SK-N-SH (cell line): Measurements from ENCODE around the gene TRIM60. TPM values are rescaled to one million over a fixed set of nuclear protein-coding genes. Genes with fewer than 3 reads are reported as not detected.

Experiments used
- CTCF ChIA-PET: fragments of 300-600, 350-600 bp; formaldehyde crosslinking; extraction: SDS; loops from one replicate; lab custom pipeline; 2021; lab: Yijun Ruan, JAX
- POLR2A ChIA-PET: fragments of 350-600 bp; sonication (Branson Sonifier 250); formaldehyde crosslinking; extraction: SDS; loops from one replicate; lab custom pipeline; 2020; ENCODE audit warnings: antibody characterized with exemption, inconsistent platforms; lab: Yijun Ruan, JAX
- DNase-seq: peaks from one replicate; pipeline ENCODE4 v3.0.0; 2012
- H2AFZ ChIP-seq: fragments of 200-600 bp; sonication (generic); 2 replicates; pipeline ENCODE4 v1.8.1; 2016; ENCODE audit warnings: antibody characterized with exemption, mild to moderate bottlenecking, low read depth
- H3F3A ChIP-seq: fragments of 200-600 bp; sonication (generic); replicated peaks from 2 replicates; pipeline ENCODE3; 2016; ENCODE audit warnings: antibody characterized with exemption, mild to moderate bottlenecking; ENCODE audit not compliant: insufficient read depth
- H3K27ac ChIP-seq, 2 experiments: fragments of 200-500 bp in 1 of 2; fragments of 200-600 bp in 1 of 2; sonication (Bioruptor generic) in 1 of 2; sonication (generic), shearing (Covaris generic) in 1 of 2; 2 replicates each; pipeline versions ENCODE4 v1.5.1 to v1.6.1; 2014 to 2016; ENCODE audit warnings: low read depth in 2 of 2, inconsistent platforms in 1 of 2, low read length in 1 of 2, mild to moderate bottlenecking in 1 of 2, mixed read lengths in 1 of 2
- H3K27me3 ChIP-seq: fragments of 200-600 bp; sonication (generic), shearing (Covaris generic); 2 replicates; pipeline ENCODE4 v1.6.1; 2016; ENCODE audit warnings: mixed run types; ENCODE audit not compliant: insufficient read depth
- H3K36me3 ChIP-seq, 2 experiments: fragments of 200-500 bp in 1 of 2; fragments of 200-600 bp in 1 of 2; sonication (Bioruptor generic) in 1 of 2; sonication (generic) in 1 of 2; replicated peaks in 1 of 2; 2 replicates each; pipeline versions ENCODE3 to v1.5.1; 2014 to 2016; ENCODE audit warnings: low read length in 1 of 2, mild to moderate bottlenecking in 1 of 2; ENCODE audit not compliant: insufficient read depth in 2 of 2, control insufficient read depth in 1 of 2
- H3K4me1 ChIP-seq, 2 experiments: fragments of 200-500 bp in 1 of 2; fragments of 200-600 bp in 1 of 2; sonication (Bioruptor generic) in 1 of 2; sonication (generic), shearing (Covaris generic) in 1 of 2; 2 replicates each; pipeline versions ENCODE4 v1.5.1 to v1.6.1; 2014 to 2016; ENCODE audit warnings: low read depth in 1 of 2, low read length in 1 of 2, mixed run types in 1 of 2; ENCODE audit not compliant: insufficient read depth in 2 of 2, control insufficient read depth in 1 of 2
- H3K4me2 ChIP-seq: fragments of 200-600 bp; sonication (generic), shearing (Covaris generic); 2 replicates; pipeline ENCODE4 v1.6.1; 2017; ENCODE audit warnings: mixed run types
- H3K4me3 ChIP-seq, 2 experiments: fragments of 200-500 bp in 1 of 2; fragments of 200-600 bp in 1 of 2; sonication (Bioruptor generic) in 1 of 2; sonication (generic), shearing (Covaris generic) in 1 of 2; 2 replicates each; pipeline versions ENCODE4 v1.5.1 to v1.8.1; 2014 to 2016; ENCODE audit warnings: low read depth in 2 of 2, inconsistent platforms in 1 of 2, low read length in 1 of 2, mild to moderate bottlenecking in 1 of 2, mixed read lengths in 1 of 2, moderate library complexity in 1 of 2
- H3K79me2 ChIP-seq: fragments of 200-600 bp; sonication (generic); 2 replicates; pipeline ENCODE4 v1.8.1; 2017; ENCODE audit warnings: mild to moderate bottlenecking; ENCODE audit not compliant: insufficient read depth
- H3K9ac ChIP-seq: fragments of 200-600 bp; sonication (generic); 2 replicates; pipeline ENCODE4 v1.6.1; 2017; ENCODE audit warnings: mixed run types
- H3K9me2 ChIP-seq: fragments of 200-600 bp; sonication (generic); 2 replicates; pipeline ENCODE4 v1.6.1; 2017; ENCODE audit warnings: mixed run types
- H3K9me3 ChIP-seq: fragments of 200-600 bp; sonication (generic); 2 replicates; pipeline ENCODE4 v1.6.1; 2017; ENCODE audit warnings: mixed run types, mild to moderate bottlenecking, moderate library complexity
- H4K20me1 ChIP-seq: fragments of 200-600 bp; sonication (generic); 2 replicates; pipeline ENCODE4 v1.6.1; 2017; ENCODE audit warnings: mild to moderate bottlenecking, mixed run types; ENCODE audit not compliant: insufficient read depth
- ELF1 ChIP-seq: IDR thresholded peaks from 2 replicates; pipeline ENCODE4 v1.4.0; 2012
- EP300 ChIP-seq, 2 experiments: IDR thresholded peaks; 2 replicates each; pipeline versions ENCODE4 v1.4.0 to v1.6.1; 2012; ENCODE audit warnings: borderline replicate concordance in 1 of 2, low read depth in 1 of 2, low read length in 1 of 2
- EZH2phosphoT487 ChIP-seq: fragments of 200-600 bp; sonication (generic); IDR thresholded peaks from 2 replicates; pipeline ENCODE4 v1.6.1; 2017; ENCODE audit warnings: low read depth, mixed run types, mild to moderate bottlenecking, antibody characterized with exemption, moderate library complexity, borderline replicate concordance
- FOSL2 ChIP-seq: IDR thresholded peaks from 2 replicates; pipeline ENCODE4 v1.4.0; 2012; ENCODE audit warnings: low read depth, mild to moderate bottlenecking, moderate library complexity, borderline replicate concordance
- FOXM1 ChIP-seq: IDR thresholded peaks from 2 replicates; pipeline ENCODE4 v1.4.0; 2012; ENCODE audit warnings: low read depth, mild to moderate bottlenecking
- GATA2 ChIP-seq: sonication (generic); formaldehyde crosslinking; IDR thresholded peaks from 2 replicates; pipeline ENCODE4 v1.5.0; 2020; ENCODE audit warnings: mild to moderate bottlenecking, missing genetic modification reagents
- MXI1 ChIP-seq: IDR thresholded peaks from 2 replicates; pipeline ENCODE4 v1.6.1; 2012; ENCODE audit warnings: mild to moderate bottlenecking, low read depth, low read length, improper control_type of control experiment
- NRF1 ChIP-seq: IDR thresholded peaks from 2 replicates; pipeline ENCODE4 v1.6.1; 2012; ENCODE audit warnings: low read depth, mild to moderate bottlenecking, low read length
- POLR2AphosphoS5 ChIP-seq: IDR thresholded peaks from 2 replicates; pipeline ENCODE4 v1.6.1; 2012; ENCODE audit warnings: low read depth, low read length
- RAD21 ChIP-seq: IDR thresholded peaks from 2 replicates; pipeline ENCODE4 v1.6.1; 2012; ENCODE audit warnings: mild to moderate bottlenecking, low read length
- RCOR1 ChIP-seq: fragments of 150-350 bp; IDR thresholded peaks from 2 replicates; pipeline ENCODE4 v1.6.1; 2017; ENCODE audit warnings: antibody characterized with exemption, low read length
- RFX5 ChIP-seq: IDR thresholded peaks from 2 replicates; pipeline ENCODE4 v1.6.1; 2012; ENCODE audit warnings: mild to moderate bottlenecking, improper control_type of control experiment, low read length
- RXRA ChIP-seq: IDR thresholded peaks from 2 replicates; pipeline ENCODE4 v1.4.0; 2012; ENCODE audit warnings: low read depth, mild to moderate bottlenecking, borderline replicate concordance
- SIN3A ChIP-seq: IDR thresholded peaks from 2 replicates; pipeline ENCODE4 v1.6.1; 2012; ENCODE audit warnings: low read depth, mild to moderate bottlenecking, low read length, moderate library complexity, borderline replicate concordance
- SMC3 ChIP-seq: IDR thresholded peaks from 2 replicates; pipeline ENCODE4 v1.6.1; 2012; ENCODE audit warnings: low read depth, low read length, improper control_type of control experiment
- TCF12 ChIP-seq: IDR thresholded peaks from 2 replicates; pipeline ENCODE4 v1.4.0; 2012
- TEAD4 ChIP-seq: IDR thresholded peaks from 2 replicates; pipeline ENCODE4 v1.4.0; 2012; ENCODE audit warnings: mild to moderate bottlenecking, borderline replicate concordance; ENCODE audit not compliant: insufficient read depth
- WGBS: methylation state at CpG from one replicate; pipeline ENCODE4 v1.1.6; 2017; ENCODE audit warnings: low lambda C conversion rate; 5-methylcytosine and 5-hydroxymethylcytosine counted together
- polyA plus RNA-seq, 3 experiments: library from polyadenylated mRNA; depleted of rRNA; stranded (reverse); fragments of >200 nt; gene quantifications; 2 replicates each; pipeline ENCODE4 v1.2.3, GENCODE V29; 2012
- TF ChIP-seq, protein P1 (sequence below): fragments of 150-350 bp; IDR thresholded peaks from 2 replicates; pipeline ENCODE4 v1.6.1; 2016; ENCODE audit warnings: mild to moderate bottlenecking, low read depth, low read length
- TF ChIP-seq, protein P2 (sequence below): IDR thresholded peaks from 2 replicates; pipeline ENCODE4 v1.6.1; 2012; ENCODE audit warnings: mild to moderate bottlenecking, low read depth, low read length, moderate library complexity
- TF ChIP-seq, protein P3 (sequence below): IDR thresholded peaks from 2 replicates; pipeline ENCODE4 v1.4.0; 2012; ENCODE audit warnings: low read depth

TRIM60 gene
- polyA plus RNA-seq, 1 of the 3 experiments (the other 2 are of a cell fraction) = not detected

DNA sequence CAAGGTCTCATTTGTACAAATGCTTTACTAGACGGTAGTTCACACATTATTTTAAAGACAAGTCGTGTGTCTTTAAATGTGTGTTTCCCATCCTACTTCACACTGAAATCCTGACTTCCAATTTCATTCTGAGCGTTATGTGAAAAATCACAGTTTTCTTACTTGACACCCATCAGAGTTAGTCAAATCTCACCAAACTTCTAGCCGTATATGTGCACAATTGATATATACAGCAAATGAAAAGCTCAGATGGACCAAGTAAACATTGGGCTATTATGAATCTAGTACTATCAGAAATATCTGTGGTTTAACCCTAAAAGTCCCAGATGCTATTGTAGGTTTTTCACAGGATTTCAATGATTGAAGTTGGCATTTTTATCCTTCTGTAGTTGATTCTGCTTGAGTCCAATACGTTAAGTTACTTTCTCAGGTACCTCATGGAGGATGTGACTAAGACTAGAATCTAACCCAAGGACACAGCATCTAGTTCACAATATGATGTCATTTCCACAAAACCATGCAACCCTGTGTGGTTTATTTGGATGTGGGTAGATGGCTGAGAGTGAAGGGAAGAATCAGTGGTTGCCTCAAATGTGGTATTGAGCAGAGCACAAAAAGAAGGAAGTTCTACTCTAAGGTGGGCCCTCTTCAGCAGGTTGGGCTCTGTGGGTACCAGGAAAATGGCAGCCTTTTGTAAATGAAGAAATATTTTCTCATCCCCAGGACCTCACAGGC is 22.1 kb upstream of the TRIM60 start:
- POLR2A ChIA-PET = no interaction called here

DNA sequence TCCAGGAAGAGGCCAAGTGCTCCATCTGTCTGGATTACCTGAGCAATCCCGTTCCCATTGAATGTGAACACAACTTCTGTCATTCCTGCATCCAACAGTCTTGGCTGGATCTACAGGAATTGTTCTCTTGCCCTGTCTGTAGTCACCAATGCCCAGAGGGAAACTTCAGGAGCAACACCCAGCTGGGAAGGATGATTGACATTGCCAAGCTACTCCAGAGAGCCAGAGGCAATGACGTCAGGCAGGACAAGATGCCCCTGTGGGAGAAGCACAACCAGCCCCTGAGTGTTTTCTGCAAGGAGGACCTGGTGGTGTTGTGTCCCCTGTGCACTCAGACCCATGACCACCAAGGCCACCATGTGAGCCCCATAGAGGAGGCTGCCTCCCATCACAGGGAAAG is 21.3 kb upstream of the TRIM60 start:
- ChIA-PET CTCF (no interaction called here), POLR2A (no interaction called here)
- TF ChIP-seq, protein P1, sequence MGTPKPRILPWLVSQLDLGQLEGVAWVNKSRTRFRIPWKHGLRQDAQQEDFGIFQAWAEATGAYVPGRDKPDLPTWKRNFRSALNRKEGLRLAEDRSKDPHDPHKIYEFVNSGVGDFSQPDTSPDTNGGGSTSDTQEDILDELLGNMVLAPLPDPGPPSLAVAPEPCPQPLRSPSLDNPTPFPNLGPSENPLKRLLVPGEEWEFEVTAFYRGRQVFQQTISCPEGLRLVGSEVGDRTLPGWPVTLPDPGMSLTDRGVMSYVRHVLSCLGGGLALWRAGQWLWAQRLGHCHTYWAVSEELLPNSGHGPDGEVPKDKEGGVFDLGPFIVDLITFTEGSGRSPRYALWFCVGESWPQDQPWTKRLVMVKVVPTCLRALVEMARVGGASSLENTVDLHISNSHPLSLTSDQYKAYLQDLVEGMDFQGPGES = no peak
- no peak for TF ChIP-seq NRF1
- TF ChIP-seq, protein P2, sequence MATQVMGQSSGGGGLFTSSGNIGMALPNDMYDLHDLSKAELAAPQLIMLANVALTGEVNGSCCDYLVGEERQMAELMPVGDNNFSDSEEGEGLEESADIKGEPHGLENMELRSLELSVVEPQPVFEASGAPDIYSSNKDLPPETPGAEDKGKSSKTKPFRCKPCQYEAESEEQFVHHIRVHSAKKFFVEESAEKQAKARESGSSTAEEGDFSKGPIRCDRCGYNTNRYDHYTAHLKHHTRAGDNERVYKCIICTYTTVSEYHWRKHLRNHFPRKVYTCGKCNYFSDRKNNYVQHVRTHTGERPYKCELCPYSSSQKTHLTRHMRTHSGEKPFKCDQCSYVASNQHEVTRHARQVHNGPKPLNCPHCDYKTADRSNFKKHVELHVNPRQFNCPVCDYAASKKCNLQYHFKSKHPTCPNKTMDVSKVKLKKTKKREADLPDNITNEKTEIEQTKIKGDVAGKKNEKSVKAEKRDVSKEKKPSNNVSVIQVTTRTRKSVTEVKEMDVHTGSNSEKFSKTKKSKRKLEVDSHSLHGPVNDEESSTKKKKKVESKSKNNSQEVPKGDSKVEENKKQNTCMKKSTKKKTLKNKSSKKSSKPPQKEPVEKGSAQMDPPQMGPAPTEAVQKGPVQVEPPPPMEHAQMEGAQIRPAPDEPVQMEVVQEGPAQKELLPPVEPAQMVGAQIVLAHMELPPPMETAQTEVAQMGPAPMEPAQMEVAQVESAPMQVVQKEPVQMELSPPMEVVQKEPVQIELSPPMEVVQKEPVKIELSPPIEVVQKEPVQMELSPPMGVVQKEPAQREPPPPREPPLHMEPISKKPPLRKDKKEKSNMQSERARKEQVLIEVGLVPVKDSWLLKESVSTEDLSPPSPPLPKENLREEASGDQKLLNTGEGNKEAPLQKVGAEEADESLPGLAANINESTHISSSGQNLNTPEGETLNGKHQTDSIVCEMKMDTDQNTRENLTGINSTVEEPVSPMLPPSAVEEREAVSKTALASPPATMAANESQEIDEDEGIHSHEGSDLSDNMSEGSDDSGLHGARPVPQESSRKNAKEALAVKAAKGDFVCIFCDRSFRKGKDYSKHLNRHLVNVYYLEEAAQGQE = no peak
- no peak for TF ChIP-seq RXRA
- no peak for TF ChIP-seq TCF12
- no peak for TF ChIP-seq RFX5
- TF ChIP-seq SMC3 = no peak
- TF ChIP-seq RCOR1 = no peak
- TF ChIP-seq RAD21 = no peak
- TF ChIP-seq ELF1 = no peak
- TF ChIP-seq, protein P3, sequence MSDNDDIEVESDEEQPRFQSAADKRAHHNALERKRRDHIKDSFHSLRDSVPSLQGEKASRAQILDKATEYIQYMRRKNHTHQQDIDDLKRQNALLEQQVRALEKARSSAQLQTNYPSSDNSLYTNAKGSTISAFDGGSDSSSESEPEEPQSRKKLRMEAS = no peak
- no peak for TF ChIP-seq POLR2AphosphoS5
- TF ChIP-seq EP300 (IDR thresholded peaks at IDR 0.05; ENCODE audit: borderline replicate concordance in 1 of 2, low read depth in 1 of 2, low read length in 1 of 2) = no peak
- no peak for TF ChIP-seq SIN3A
- TF ChIP-seq GATA2 (CRISPR knock-in tag) = no peak
- no peak for TF ChIP-seq FOSL2
- TF ChIP-seq TEAD4 = no peak
- no peak for TF ChIP-seq FOXM1
- TF ChIP-seq MXI1 = no peak
- no peaks in the 10 kb centered on the region for H3K9me2 ChIP-seq
- no peaks in the 10 kb centered on the region for H3K9me3 ChIP-seq
- H3F3A ChIP-seq = no peaks in the 10 kb centered on the region
- H2AFZ ChIP-seq = no peak overlapping the region
- no peak overlapping the region for H3K9ac ChIP-seq
- no peaks in the 10 kb centered on the region for H4K20me1 ChIP-seq
- H3K36me3 ChIP-seq = no peaks in the 10 kb centered on the region
- no peak overlapping the region for H3K27ac ChIP-seq
- peaks cover 25% of the 10 kb centered on the region for H3K27me3 ChIP-seq
- no peak overlapping the region for H3K4me3 ChIP-seq
- 21% methylated on average over 2 of the region's 2 CpGs for WGBS
- H3K4me2 ChIP-seq = no peak overlapping the region
- no peaks in the 10 kb centered on the region for H3K79me2 ChIP-seq
- no peak for DNase-seq
- no peaks in the 10 kb centered on the region for H3K4me1 ChIP-seq

More for the DNA sequence above, 22.1 kb upstream of the TRIM60 start:
- H3K4me1 ChIP-seq = no peaks in the 10 kb centered on the region
- 4% methylated on average over 5 of the region's 5 CpGs for WGBS
- no peak overlapping the region for H3K27ac ChIP-seq
- H3K4me2 ChIP-seq = no peak overlapping the region
- no peaks in the 10 kb centered on the region for H3K9me2 ChIP-seq
- TF ChIP-seq EZH2phosphoT487 (no peak), ELF1 (no peak)
- H2AFZ ChIP-seq = no peak overlapping the region
- H3K9ac ChIP-seq = no peak overlapping the region
- no peaks in the 10 kb centered on the region for H3K79me2 ChIP-seq
- H3F3A ChIP-seq = no peaks in the 10 kb centered on the region
- no peaks in the 10 kb centered on the region for H4K20me1 ChIP-seq
- CTCF ChIA-PET = no interaction called here
- no peaks in the 10 kb centered on the region for H3K9me3 ChIP-seq
- H3K36me3 ChIP-seq = no peaks in the 10 kb centered on the region
- no peak for DNase-seq
- peaks cover 29% of the 10 kb centered on the region for H3K27me3 ChIP-seq
- no peak overlapping the region for H3K4me3 ChIP-seq
